Peyer's patch (tissue), 4 donors: ENCODE results near the gene CCND1.

Experiments used
- POLR2A ChIP-seq, 2 donors: fragments of 450-650 bp; IDR thresholded peaks; one replicate each; pipeline ENCODE4 v1.5.1; 2017; ENCODE audit warnings: antibody characterized with exemption in 2 of 2, mild to moderate bottlenecking in 2 of 2, moderate library complexity in 2 of 2
- TF ChIP-seq, protein P1 (sequence below), 6 experiments: fragments of 450-650 bp in 4 of 6; fragments of 200-600 bp in 2 of 6; sonication (generic) in 1 of 6; IDR thresholded peaks; one replicate each; pipeline ENCODE4 v1.5.1; 2017 to 2019; ENCODE audit warnings: antibody characterized with exemption in 6 of 6, mild to moderate bottlenecking in 3 of 6, moderate library complexity in 1 of 6

DNA sequence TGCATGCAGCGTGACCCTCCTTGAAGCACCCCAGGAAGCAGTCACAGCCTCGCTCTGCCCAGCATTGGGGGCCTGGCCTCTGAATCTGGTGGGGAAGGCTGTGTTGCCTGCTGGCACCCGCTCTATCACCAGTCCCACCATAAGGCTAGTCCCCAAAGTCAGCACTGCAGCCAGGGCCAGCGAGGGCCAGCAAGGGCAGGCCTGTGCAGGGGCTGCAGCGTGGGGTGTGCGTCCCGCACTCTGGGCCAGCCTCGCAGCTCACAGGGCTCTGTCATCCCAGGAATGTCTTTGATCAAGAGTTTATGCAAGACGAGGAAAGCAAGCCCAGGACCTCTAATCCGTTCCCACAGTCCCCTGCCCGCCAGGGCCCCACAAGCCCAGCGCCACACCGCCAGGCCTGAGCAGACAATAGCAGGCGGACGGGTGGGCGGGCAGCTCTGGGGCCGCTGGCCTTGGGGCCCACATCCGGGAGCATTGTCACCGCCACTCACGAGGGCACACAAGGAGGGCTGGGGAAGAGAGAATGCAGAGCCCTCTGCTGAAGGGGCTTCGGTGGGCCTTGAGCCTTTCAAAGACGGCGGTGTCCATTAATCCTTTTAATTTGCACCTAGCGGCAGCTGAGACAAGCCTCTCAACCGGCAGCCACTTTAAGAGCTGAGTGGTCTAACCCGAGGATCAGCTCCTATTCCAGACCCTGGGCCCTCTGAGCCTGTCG is 17.1 kb downstream of the CCND1 start:
- TF ChIP-seq, protein P1, sequence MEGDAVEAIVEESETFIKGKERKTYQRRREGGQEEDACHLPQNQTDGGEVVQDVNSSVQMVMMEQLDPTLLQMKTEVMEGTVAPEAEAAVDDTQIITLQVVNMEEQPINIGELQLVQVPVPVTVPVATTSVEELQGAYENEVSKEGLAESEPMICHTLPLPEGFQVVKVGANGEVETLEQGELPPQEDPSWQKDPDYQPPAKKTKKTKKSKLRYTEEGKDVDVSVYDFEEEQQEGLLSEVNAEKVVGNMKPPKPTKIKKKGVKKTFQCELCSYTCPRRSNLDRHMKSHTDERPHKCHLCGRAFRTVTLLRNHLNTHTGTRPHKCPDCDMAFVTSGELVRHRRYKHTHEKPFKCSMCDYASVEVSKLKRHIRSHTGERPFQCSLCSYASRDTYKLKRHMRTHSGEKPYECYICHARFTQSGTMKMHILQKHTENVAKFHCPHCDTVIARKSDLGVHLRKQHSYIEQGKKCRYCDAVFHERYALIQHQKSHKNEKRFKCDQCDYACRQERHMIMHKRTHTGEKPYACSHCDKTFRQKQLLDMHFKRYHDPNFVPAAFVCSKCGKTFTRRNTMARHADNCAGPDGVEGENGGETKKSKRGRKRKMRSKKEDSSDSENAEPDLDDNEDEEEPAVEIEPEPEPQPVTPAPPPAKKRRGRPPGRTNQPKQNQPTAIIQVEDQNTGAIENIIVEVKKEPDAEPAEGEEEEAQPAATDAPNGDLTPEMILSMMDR (IDR thresholded peaks at IDR 0.05): no peak
- no peak for TF ChIP-seq POLR2A (IDR thresholded peaks at IDR 0.05)
